ENCODE results near the gene BUD31.
"Not testable (repeated sequence)": the region's sequence is repeated elsewhere in the genome, so short reads cannot be mapped to it uniquely, and the experiment has no call there.

Gene BUD31

DNA sequence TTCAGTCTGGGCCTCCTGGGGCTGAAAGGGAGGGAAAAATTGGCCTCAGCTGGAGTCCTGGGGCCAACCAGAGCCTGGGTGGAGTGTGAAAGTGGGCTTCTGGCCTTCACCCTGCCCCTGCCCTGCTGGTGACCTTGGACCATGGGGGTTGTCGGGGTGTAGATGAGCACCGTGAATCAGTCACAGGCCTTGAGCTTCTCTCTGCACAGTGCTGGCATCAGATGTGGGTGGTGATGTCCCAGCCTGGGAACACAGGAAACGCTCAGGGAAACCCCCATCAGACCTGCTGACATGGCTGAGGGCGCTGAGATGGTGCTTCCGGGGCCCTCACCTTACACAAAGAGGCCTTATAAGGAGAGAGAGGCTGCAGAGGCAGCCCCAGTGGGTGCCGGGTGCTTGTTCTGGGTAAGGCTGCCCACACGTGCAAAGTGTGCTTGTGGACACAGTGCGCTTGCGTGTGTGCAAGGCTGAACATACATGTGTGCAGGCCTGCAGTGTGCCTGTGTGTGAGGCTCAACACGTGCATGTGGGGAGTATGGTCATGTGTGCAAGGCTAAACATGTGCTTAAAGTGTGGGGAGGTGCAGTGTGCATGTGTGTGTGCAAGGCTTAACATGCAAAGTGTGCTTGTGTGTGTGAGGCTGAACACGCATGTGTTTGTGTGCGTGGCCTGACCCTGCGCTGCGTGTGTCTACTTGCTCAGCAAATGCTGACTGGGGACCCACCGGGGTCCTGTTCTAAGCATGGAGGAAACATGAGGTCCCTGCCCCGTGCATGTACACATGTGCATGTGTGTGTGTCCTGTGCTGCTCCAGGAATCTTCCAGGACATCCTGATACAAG lies 27.7 kb upstream of the BUD31 start:
- peak; percentile 75 for DNase-seq (ENCODE audit: low read depth)

DNA sequence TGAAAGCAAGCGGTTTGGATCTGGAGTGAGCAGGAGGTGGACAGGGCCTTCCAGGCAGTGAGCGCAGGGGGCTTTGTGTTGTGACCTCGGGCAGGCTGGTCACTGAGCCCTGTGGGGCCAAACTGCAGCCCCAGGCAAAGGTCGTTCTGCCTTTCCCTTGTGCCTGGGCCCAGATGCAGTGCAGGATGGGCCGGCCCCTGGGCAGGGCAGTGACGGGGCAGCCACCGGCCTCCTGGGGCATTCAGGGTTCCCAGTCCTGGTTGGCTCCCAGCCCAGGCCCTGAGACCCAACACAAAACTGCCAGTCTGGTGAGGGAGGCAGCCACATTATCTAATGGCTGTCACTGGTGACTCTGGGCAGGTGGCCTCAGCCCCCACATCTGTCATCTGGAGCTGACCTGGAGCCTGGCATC lies 27.1 kb upstream of the BUD31 start:
- DNase-seq (ENCODE audit: low read depth) = no peak

DNA sequence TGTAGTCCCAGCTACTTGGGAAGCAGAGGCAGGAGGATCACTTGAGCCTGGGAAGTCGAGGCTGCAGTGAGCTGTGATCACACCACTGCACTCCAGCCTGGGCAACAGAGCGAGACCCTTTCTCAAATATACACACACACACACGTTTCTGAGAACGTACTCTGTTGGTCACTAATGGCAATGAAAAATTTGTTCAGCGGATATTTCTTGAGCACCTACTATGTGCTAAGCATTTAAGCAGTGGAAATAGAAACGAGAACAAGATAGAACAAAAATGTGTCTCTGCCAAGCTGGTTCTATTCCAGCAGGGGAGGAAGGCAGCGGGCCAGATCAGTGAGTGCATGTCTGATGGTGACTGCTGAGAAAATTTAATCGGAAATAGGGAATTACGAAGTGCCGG lies 25.6 kb upstream of the BUD31 start:
- no peak for DNase-seq (ENCODE audit: low read depth)

DNA sequence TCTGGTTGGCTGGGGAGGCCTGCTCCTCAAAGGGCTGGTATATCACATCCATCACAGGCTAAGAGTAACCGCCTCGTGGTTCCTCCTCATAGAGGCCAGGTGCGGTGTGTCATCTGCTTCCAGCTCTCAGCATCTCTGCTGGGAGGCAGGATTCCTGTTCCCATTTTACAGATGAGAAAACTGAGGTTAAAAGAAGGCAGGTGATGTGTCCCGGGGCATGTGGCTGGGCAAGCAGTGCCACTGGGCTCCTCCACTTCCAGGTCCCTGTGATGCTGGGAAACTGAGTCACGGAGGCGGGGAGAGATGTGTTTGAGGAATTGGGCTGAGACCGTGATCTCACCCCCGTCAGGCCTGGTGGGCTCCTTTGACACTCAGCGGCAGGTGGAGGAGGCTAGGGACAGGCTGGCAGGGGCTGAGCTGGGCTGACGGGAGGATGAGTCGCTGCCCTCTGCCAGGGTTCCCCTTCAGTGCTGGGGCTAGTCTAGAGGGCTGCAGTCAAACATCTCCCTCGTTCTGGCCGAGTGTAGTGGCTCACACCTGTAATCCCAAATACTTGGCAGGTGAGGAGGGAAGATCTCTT lies 24.9 kb upstream of the BUD31 start:
- no peak for DNase-seq (ENCODE audit: low read depth)

DNA sequence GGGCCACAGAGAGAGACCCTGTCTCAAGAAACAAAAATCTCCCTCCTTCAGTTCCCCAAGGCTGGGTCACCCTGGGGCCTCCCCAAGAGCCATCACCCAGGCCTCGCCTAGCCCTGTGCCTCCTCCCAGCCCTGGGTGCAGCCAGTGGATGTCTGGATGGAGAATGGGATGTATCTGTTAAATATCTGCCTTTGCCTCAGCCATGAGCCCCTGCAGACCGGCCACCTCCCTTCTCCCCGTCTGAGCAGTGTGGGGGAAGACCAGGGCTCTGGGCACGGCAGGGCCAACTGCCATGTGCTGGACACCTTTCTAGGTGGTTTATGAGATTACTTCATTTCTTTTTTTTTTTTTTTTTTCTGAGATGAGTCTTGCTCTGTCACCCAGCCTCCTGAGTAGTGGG lies 24.2 kb upstream of the BUD31 start:
- no peak for DNase-seq (ENCODE audit: low read depth)

DNA sequence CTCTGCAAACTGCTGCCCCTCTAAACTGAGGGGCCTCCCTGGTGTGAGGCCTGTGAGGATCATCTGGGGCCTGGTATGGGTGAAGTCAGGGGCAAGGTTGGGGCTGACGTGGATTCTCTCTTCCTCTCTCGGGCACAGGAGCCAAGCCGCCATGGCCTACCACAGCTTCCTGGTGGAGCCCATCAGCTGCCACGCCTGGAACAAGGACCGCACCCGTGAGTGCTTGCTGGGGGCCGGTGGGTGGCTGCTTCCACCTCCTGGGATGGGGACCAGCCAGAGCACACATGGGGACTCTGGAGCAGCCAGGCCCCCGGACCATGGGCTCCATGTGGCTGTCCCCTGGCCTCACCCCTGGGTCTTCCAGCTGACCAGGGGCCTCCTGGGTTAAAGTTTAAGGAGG lies 23.2 kb upstream of the BUD31 start:
- no peak for DNase-seq (ENCODE audit: low read depth)

DNA sequence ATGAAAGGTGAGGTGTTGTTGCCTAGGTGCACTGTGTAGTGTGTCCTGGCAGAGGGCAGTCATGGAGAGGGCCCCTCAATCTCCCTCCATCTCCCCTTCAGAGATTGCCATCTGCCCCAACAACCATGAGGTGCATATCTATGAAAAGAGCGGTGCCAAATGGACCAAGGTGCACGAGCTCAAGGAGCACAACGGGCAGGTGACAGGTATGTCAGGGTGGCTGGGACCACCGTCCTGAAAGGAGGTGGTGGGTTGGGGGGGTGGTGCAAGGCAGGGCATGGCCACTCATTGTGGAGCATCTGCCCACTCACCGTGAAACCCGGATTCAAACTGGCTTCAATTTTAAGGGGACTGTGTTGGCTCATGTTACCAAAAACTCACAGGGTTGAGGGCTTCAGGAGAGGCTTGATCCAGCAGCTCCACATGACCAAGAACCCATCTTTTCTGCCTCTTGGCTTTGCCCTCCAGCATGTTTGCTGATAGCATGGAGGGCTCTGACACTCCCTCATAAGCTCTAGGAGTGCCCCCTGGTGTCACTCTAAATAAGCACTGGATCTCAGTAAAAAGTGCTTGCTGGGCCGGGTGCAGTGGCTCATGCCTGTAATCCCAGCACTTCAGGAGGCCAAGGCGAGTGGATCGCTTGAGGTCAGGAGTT lies 22.1 kb upstream of the BUD31 start:
- no peak for DNase-seq (ENCODE audit: low read depth)

DNA sequence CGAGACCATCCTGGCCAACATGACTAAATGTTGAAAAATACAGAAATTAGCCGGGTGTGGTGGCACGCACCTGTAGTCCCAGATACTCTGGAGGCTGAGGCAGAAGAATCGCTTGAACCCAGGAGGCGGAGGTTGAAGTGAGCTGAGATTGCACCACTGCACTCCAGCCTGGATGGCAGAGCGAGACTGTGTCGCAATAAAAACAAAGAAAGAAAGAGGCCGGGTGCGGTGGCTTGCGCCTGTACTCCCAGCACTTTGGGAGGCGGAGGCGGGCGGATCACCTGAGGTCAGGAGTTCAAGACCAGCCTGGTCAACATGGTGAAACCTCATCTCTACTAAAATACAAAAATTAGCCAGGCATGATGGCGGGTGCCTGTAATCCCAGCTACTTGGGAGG lies 21.5 kb upstream of the BUD31 start:
- not testable (repeated sequence) for DNase-seq (ENCODE audit: low read depth)

DNA sequence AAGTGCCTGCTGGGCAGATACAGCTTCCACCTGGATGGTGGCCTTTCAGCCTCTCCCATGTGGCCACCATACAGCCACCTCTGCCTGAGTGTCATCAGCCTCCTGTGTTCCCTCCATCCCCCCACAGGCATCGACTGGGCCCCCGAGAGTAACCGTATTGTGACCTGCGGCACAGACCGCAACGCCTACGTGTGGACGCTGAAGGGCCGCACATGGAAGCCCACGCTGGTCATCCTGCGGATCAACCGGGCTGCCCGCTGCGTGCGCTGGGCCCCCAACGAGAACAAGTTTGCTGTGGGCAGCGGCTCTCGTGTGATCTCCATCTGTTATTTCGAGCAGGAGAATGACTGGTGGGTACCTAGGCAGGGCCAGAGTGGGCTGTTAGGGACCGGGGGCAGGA lies 20.9 kb upstream of the BUD31 start:
- DNase-seq (ENCODE audit: low read depth) = no peak

DNA sequence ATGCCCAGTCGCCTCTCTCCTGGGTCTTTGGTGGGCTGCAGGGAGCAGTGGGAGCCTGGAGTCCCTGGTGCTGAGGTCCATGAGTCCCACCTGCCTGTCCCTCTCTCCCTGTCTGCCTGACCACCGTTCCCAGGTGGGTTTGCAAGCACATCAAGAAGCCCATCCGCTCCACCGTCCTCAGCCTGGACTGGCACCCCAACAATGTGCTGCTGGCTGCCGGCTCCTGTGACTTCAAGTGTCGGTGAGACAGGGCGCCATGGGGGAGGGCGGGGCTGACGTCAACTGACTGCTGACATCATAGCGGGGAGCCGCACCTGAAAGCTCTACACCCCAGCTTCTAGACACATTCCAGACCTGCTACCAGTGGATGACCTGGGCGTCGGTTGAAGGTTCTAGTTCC lies 19.0 kb upstream of the BUD31 start:
- no peak for DNase-seq (ENCODE audit: low read depth)

DNA sequence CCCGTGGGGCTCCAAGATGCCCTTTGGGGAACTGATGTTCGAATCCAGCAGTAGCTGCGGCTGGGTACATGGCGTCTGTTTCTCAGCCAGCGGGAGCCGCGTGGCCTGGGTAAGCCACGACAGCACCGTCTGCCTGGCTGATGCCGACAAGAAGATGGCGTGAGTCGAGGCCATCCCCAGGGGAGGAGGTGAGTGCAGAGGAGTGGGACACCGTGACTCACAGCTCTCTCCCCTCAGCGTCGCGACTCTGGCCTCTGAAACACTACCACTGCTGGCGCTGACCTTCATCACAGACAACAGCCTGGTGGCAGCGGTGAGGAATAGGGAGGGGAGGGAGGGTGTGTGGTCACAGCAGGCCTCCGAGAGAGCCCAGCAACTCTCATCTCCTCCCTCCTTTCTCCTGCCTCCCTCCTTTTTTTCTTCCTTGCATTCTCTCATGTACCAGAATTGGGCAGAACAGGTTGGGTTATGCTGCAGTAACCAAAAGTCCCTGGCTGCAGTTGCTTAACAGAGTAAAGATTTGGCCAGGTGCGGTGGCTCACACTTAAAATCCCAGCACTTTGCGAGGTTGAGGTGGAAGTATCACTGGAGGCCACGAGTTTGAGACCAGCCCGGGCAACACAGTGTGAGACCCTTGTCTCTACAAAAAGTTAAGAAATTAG lies 17.7 kb upstream of the BUD31 start:
- DNase-seq (ENCODE audit: low read depth) = no peak

DNA sequence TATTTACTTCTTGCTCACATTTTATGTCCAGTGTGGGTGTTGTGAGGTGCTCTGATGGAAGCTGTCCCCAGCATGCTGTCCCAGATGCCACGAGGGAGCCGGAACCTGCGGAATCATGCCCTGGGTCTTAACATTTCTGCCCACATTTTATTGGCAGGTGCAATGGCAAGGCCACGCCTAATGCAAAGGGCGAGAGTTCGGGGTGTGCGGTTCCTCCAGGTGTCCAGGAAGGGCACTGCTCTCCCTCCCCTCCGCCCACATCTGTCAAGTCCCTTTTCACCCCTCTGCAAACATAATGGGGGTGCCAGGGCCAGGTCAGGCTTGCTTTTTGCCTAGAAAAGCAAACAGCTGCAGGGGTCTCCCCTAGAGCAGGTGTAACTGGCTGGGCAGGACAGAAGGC lies 16.7 kb upstream of the BUD31 start:
- no peak for DNase-seq (ENCODE audit: low read depth)

DNA sequence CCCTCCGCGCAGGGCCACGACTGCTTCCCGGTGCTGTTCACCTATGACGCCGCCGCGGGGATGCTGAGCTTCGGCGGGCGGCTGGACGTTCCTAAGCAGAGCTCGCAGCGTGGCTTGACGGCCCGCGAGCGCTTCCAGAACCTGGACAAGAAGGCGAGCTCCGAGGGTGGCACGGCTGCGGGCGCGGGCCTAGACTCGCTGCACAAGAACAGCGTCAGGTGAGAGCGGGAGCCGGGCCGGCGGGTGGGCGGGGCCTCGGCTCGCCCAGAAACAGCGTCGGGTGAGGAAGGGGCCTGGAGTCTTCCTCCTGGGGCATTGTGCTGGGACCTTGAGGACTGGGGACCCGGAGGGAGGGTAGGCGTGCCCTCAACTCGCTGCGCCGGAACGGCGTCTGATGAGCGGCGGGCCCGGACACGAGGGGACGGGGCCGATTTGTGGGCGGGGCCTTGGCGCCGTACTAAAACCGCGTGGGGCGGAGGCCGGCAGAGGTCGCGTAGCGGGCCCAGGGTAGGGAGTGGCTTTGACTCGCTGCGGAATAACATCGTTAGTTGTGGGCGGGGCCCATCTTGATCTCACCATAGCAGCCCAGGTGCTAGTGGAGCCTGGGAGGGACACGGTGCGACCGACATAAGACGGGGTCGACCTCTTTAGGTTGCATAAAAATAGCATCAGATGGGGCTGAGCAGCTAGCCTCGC lies 16.0 kb upstream of the BUD31 start:
- peak; percentile 65 for DNase-seq (ENCODE audit: low read depth)

DNA sequence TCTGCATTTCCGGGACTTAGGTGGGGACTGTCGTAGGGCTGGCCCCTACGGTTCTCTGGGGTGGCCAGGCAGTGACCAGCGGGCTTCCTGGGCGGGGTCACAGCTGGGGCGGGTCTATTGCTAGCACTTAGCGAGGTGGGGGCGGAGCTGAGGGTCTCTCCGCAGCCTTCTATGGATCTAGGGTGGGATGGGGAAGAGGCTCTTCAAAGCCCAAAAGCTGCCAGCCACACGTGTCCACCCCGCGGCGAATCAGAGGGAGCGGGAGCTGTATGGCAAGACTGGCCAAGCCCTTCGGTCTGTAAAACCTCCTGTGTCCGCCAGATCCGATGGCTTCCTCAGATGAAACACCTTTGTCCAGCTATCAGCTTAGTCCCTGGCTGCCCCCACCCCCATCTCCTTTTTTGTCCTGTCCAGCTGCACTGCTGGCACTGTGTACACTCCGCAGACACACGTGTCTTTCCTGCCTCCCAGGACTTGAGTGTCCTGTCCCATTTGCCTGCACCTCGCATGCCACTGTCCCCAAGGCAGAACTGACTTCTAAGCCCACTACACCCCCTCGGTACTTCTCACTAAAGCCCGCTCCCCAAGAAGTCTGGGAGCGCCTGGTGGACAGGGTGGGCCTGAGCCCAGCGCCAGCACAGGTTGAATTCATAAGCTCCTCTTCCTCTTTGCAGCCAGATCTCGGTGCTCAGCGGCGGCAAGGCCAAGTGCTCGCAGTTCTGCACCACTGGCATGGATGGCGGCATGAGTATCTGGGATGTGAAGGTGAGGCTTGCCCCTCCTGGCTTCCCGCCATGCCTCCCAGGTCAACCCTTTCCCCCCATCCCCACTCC lies 15.2 kb upstream of the BUD31 start:
- no peak for DNase-seq (ENCODE audit: low read depth)

DNA sequence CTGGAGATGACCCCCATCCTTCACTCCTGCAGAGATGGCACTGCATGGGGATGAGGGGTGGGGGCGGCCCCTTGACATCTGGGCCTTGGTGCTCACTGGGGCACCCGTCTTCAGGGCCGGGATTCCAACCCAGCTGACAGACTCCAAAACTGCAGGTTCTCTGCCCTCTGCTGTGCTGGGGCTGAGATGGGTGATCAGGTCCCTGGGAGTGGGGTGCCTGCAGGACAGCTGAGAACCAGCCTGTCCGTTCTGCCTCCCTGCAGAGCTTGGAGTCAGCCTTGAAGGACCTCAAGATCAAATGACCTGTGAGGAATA lies 14.6 kb upstream of the BUD31 start:
- DNase-seq (ENCODE audit: low read depth) = no peak

DNA sequence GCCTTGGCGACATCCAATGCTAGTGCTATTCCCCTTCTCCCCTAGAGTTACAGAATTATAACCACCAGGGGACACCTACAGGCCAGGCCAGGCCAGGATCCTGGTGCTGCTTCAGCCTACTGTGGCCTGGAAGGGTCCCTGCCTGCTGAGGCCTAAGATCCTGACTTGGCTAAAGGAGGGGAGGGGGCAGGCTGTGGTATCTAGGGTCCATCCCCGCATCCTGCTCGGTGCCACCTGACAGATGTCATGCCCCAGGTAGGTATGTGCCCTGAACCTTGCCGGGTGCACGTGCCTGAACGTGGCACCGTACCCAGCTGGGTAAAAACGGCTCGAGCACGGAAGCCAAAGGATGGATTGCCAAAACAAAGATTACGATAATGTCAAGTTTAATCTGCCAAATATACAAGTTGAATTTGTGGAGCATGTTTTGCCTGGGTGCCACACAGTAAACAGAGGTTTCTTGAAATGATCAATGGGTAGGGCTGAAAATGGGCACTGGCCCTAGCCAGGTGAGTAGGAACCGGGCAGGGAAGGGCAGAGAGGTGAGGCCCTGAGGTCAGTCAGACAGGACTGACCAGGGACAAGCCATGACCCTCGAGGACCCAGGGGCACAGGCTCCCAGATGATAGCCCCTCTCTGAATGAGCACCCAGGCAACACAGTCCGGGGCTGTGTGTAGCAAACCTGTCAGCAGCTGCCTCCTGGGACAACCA lies 13.0 kb upstream of the BUD31 start:
- no peak for DNase-seq (ENCODE audit: low read depth)

DNA sequence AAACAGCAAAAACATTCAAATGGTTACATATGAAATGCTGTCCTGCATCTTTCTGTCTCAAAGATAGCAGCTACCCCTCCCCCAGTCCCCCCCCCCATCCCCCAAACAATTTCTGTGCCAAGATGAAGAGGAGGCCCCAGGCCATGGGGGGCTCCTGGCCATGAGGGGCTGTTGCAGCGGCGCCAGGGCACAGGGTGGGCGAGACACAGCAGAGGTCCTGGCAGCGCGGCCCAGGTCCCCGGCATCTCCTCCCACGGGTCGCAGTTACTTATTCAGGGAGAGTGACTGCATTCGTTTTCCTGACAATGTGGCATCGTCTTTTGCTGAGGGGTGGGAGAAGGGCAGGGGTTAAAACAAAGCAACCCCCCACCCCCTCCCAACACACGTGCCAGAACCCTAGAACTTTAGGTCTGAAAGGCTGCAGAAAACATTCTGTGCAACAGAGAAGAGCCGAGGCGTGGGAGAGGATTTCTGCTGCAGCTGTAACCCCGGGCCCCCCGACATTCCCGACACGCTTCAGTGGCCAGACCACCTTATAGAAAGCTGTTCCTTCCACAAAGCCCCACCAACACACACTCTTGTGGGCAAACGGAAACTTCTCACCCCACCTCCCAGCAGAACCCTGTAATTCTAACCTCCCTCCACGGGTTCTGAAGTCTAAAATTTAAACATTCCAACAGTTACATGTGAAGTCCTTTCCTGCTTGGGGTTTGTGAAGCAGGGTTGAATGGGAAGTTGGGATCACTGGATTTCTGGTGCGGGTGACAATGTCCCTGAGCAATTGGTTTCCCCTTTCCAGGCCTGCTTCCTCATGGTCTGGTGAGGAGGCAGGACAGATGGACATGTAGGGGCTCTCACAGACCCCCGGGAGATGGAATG lies 12.1 kb upstream of the BUD31 start:
- DNase-seq (ENCODE audit: low read depth) = no peak

DNA sequence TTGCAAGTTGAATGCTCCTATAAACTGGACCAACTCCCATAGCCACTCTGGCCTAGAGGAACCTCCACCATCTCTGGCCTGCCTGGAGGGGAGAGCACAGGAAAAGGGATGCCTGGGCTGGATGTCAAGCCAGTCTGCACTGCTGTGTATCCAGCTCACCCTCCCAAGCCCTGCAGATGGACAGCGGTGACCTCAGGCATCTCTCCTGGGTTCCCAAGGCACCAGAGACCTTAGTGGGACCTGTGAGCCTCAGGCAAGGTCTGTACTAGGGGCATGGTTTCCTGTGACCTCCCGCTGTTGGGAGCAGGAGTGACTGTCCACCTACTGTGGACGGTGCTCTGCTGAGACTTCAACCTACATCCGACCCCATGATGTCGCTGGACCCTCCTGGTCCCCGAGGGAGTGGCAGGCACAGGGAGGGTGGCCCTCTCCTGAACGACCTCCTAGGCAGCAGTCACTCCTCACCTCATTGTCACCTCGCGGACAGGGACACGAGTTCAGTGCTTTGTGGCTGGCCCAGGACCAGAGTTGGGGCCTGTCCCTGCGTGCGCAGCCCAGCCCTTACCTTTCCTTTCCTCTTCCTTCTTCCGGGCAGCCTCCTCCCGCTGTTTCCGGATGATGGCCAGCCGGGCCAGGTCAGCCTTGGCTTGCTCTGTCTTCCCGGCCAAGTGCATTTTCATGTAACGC lies 11.3 kb upstream of the BUD31 start:
- no peak for DNase-seq (ENCODE audit: low read depth)

DNA sequence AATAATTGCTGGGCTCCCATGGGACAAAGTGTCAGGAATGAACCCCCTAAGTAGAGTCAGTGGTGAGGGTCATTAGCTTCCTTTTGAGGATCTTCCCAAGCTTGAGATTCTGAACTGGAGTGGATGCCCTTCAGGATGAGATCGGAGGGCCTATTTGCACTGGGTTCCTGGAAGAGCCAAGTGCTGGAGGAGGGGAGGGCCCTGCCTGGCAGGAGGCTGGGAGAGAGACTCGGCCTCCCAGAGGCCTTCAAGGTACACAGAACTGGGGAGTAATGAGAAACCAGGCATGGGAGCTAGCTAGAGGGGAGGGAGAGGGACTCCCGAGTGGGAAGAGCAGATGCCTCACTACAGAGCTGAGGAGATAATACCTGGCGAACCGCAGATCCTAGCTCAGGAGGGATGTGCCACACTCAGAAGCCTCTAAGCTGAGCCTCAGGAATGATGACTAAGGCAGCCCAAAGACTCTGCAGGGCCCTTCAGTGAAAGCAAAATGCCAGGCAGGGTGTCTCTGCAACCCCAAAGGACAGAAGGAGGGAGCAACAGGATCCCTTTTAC lies 9.8 kb upstream of the BUD31 start:
- DNase-seq (ENCODE audit: low read depth) = no peak
